NCI-H2227 (cell line): ENCODE data around the gene SLC7A1.

Experiments
- DNase-seq: peaks from one replicate; lab custom pipeline; 2025; ENCODE audit not compliant: unreplicated experiment; lab: John Stamatoyannopoulos, UW

Gene SLC7A1

GRCh38 chr13:29532821-29533220, 62.7 kb downstream of the SLC7A1 start:
- no peak for DNase-seq

- no peak for DNase-seq
Measured at GRCh38 chr13:29532116-29532515, 63.4 kb downstream of the SLC7A1 start.

GRCh38 chr13:29530901-29531300, 64.6 kb downstream of the SLC7A1 start:
- no peak for DNase-seq

DNA sequence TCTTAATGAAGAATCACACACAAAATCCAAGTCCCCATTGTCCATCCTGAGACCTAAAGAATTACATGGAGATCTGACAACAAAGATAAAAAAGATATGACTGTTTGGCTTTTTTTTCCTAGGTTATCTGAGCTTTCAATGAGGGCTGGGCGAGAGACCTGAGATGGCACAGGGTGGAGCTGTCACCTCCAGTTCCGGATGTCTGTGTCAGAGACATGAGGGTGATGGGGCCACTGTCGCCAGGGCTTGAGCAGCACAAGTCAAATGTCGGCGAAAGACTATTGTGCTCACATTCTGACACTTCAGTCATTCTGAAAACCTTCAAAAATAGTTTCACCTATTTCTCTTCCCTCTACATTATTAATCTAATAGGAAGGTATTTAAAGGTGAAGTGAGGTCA, 65.7 kb downstream of the SLC7A1 start:
- no peak for DNase-seq

GRCh38 chr13:29527916-29528315, 67.6 kb downstream of the SLC7A1 start:
- no peak for DNase-seq

DNA sequence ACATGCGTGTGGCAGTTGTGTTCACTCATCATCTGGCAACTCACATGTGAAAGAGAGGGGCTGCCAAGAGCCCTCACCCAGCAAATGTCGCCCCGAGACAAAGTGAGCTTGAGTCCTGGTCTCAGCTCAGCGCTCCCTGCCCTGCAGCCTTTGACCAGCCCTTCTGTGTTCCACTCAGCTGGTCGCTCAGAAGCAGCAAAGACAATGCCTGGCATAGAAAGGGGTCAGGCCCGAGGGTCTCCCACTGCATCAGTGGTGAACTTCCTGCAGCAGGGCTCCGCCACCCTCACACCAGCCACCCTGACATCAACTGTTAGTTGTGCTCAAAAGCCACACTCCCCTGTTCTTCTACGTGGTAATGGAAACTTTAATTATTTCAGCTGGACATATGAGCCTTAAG, 68.0 kb downstream of the SLC7A1 start:
- DNase-seq: no peak

GRCh38 chr13:29526741-29527140, 68.7 kb downstream of the SLC7A1 start:
- DNase-seq: no peak

DNA sequence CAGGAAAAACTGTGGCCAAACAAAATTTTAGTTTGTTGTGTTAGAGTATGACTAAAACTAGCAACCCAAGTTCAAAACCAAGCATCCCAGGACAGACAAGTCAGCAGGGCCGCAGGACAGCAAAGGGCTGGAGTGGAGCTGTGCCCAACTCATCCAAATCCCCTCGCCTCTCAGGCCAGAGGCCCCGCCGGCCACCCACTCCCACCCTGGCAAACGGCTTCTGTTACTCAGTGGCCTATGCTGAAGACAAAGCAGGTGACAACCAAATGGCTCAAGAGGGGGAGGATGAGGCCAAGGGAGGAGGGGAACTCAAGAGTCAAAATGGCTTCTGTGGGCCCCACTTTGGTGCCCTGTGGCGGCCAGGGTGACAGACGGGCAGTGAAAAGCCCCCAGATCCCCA, 69.7 kb downstream of the SLC7A1 start:
- DNase-seq: no peak

- no peak for DNase-seq
Measured at GRCh38 chr13:29524641-29525040, 70.8 kb downstream of the SLC7A1 start.

GRCh38 chr13:29524176-29524575, 71.3 kb downstream of the SLC7A1 start:
- no peak for DNase-seq

DNA sequence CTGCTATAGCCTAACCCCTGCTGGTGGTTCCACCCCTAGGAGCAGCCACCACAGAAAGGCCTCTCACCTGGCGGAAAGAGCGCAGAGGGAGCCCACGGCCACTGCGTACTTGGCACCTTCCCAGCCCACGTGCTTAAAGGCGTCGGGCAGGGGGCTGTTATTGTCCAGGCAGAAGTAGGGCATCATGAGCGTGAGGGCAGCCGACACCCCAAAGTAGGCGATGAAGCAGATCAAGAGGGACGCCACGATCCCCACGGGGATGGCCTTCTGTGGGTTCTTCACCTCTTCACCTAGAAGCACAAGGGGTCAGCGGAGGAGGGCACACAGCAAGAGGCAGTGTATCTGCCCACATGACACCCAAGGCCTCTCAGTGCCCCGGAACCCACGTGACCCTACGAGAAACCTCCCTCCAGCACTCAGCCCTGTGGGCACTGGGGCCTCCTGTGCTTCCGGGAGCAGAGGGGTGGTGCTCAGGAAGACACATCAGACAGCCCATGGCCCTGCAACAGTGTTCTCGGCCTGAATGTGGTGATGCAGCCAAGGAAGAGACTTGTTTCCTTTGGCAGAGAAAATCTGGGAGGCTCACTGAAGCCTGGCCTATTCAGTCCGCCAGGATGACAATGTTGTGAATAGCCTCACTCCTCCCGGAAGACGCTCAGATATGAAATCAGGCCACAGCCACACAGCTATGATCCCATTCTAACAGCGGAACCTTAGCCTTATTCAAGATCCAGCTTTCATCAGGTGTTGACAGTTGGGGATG, 72.1 kb downstream of the SLC7A1 start:
- DNase-seq: no peak

DNA sequence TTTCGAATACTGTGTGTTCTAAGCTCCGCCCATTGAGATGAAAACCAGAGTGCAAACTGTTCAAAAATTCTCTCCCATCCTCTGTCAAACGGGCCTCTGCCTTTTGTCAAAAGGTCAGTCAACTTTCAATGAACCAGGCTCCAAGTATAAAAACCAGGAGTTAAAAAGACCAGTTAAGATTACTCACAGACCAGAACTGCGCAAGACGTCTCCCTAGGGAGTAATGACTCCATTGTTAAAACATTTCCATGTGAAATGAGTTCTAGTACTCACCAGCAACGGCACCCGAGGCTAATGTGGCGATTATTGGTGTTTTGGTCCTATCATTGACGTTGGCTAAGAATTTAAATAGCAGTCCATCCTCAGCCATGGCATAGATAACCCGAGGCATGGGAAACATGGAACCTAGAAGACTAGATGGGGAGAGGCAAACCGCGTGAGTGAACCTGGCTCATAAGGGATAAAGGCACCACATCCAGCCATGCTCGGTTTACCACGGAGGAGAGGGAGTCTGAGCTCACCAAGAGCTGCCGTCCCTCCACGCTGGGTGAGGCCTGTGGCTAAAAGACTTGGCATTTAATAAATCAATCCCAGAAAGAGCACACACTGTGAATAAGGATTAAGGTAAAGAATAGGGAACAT, 73.3 kb downstream of the SLC7A1 start:
- DNase-seq: no peak

- DNase-seq: no peak
Measured at GRCh38 chr13:29521336-29521735, 74.2 kb downstream of the SLC7A1 start.

DNA sequence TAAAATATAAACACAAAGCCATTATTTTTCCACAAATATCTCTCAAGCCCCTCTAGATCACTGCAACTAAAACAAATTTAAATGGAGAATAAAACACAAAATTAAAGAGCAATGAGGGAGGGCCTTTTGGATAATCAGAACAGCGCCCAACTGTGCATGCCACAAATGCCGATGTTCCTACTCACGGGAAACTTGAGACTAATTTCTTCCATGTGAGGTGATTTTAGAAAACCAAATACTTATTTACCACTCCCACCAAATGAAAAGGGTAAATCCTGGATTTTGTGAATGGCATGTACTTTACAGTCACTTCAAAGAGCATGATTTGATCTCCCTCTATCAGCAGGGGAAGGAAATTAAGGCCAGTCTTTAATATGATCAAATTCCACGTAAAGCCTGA, 74.8 kb downstream of the SLC7A1 start:
- DNase-seq: no peak

DNA sequence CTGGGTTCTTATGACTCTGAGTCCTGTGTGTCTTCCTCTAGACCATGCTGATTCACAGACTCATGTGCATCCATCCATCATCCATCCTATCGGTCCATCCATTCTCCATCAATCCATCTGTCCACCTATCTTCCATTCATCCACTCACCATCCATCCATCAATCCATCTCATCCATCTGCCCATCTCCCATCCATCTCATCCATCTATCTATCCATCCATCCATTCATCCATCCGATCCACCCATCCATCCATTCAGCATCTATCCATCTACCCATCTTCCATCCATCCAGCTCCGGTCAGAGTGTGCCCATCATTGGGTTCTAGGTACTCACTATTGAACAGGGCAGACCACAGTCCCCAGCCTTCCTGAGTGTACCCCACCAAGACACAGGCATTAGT, 75.6 kb downstream of the SLC7A1 start:
- no peak for DNase-seq

DNA sequence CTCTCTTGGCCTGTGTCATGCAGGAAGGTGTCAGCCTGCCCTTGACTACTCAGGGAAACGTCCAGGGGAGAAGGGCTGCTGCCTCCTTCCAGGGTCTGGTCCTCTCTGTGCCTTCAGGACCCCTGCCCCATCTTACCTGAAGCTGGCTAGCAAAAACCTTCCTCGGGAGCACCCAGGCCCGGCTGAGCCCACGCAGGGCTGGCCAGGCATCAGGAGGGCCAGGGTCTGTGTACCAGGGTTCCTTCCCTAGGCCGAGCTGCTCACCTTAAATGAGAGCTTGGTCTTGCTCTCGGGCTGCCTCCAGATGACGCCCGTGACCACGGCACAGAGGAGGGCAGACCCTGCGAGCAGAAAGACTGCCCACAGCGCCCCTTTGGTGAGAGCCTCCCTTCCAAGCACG, 78.6 kb downstream of the SLC7A1 start:
- no peak for DNase-seq

DNA sequence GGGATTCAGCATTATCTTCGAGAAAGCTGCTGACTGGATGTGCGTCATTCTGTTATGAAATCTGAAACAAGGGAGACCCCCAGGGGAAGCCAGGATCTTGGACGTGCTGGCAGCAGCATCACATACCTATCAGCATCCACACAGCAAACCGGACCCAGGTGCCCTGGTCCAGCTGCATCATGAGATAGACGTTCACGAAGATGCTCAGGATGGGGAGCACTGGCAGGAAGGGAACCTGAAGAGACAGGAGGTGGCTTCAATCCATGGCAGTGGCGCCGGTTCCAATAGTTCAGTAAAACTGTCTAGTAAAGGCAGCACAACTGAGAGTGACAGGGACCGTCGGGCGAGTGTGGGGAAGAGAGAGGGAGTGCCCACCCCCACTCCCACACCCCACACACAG, 79.5 kb downstream of the SLC7A1 start:
- DNase-seq: no peak

DNA sequence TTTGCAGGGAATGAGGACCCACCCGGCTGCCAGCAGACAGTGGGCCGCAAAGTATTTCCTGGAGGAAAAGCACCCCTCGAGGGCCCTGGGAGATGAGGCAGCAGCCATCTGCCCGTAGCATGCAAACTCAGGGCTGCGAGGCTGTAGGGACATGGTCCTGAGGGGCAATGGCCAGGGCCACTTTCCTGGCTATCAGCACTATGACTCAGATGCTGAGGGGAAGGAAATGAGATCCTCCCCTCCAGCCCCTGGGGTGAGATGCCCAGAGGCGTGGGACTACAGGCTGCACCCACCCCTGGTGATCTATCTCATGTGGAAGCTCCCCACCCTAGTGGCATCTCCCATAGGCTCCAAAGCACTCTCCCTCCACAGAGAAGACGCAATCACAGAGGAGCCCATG, 80.1 kb downstream of the SLC7A1 start:
- DNase-seq: no peak

DNA sequence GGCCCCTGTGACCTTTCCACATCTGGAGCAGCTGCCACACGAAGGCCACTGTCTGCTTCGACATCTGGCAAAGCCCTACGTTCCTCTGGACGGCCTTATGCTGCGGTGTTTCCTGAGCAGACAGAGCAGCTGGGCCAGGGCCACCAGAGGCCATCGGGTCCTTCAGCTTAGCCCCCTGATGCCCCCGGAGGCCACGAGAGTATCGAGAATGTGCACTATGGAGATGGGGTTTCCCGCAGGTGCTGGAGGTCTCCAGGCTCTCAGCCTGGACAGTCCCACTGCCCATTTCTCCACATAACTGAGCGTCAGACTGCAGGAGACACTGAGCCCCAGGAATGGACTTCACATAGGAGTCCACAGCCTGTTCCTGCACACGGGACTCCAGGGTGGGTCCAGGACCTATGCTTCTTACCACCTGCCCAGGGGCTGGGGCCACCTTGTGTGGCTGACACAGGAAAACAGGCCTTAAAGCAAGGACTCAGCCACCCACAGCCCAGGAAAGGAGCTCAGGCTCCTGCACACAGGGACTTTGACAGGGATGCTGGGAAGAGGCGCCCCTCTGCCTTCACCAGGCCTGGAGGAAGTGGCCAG, 80.7 kb downstream of the SLC7A1 start:
- no peak for DNase-seq

DNA sequence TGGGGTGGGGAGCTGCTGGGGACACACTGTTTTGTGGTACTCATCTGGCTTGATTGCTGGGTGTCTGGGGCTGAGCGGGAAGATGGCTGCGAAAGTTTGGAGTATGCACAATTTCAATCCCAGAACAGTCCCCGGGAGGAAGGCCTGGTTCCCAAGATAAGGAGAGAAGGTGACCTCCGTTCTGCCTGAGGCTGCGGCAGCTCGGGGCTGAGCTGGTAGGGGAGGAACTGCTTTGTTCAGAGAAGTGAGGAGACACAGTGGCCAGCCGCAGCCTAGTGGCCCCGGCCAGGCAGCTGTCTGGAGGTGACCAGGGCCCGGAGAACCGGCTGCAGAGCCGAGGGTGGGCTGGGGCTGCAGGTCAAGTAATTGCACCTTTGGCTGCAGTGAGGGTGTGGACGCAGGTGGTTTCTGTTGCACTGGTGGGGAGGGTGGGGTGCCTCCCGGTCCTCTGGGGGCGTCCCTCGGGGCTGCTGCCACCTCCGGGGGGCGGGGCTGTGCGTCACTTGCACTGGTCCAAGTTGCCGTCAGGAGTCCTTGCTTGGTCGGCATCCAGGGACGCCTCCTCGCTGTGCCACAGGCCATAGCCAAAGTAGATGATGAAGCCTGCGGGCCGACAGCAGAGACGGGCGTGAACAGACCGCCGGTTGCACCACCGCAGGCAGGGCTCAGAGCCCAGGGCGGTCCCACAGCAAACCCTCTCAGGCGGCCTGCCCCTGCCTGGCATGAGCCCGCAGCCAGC, 81.3 kb downstream of the SLC7A1 start:
- no peak for DNase-seq

- no peak for DNase-seq
Measured at GRCh38 chr13:29513002-29513980, 82.2 kb downstream of the SLC7A1 start.
